Hematopoietic multipotent progenitor cell treated with erythropoietin and hydrocortisone succinate and interleukin-3 and kit ligand, for 8 days (in vitro differentiated cells): ENCODE measurements around the gene TMEM47.

Experiments used
- DNase-seq: peaks from one replicate; pipeline ENCODE4 v3.0.0-alpha.2; 2015

TMEM47 gene

GRCh38 chrX:34584781-34585180, 72.3 kb downstream of the TMEM47 start:
- no peak for DNase-seq

GRCh38 chrX:34580069-34580468, 77.0 kb downstream of the TMEM47 start:
- no peak for DNase-seq

GRCh38 chrX:34578237-34578636, 78.8 kb downstream of the TMEM47 start:
- DNase-seq, result peak; percentile 1
